Posterior vena cava (tissue), 2 donors: ENCODE results near the gene ITGAE. TPM values are rescaled to one million over a fixed set of nuclear protein-coding genes. Genes with fewer than 3 reads are reported as not detected.

Source experiments
- DNase-seq: peaks from one replicate; pipeline ENCODE4 v3.0.0-alpha.2; 2020; ENCODE audit warnings: low spot score
- intact Hi-C, 2 donors: fragments of 100-400 bp; cut with DNase I; formaldehyde crosslinking; loops; one replicate each; pipeline versions ENCODE4 v1.14.1 to v1.14.2; 2022 to 2023
- total RNA-seq, 2 donors: library from RNA; stranded (reverse); fragmentation: NEBNext Ultra II Directional; extraction: Animal tissue kit (Norgen Biotek cat#: 25700); gene quantifications; one replicate each; pipeline ENCODE4 v1.2.1, GENCODE V29; 2021
- donor health status: DM: yes; HTN: yes; CAD: no.
- donor health status: DM: yes; HTN: yes; CAD: no.

ITGAE gene
- total RNA-seq, 2 donors from 2014 or later: 18.2 to 25.6 TPM

DNA sequence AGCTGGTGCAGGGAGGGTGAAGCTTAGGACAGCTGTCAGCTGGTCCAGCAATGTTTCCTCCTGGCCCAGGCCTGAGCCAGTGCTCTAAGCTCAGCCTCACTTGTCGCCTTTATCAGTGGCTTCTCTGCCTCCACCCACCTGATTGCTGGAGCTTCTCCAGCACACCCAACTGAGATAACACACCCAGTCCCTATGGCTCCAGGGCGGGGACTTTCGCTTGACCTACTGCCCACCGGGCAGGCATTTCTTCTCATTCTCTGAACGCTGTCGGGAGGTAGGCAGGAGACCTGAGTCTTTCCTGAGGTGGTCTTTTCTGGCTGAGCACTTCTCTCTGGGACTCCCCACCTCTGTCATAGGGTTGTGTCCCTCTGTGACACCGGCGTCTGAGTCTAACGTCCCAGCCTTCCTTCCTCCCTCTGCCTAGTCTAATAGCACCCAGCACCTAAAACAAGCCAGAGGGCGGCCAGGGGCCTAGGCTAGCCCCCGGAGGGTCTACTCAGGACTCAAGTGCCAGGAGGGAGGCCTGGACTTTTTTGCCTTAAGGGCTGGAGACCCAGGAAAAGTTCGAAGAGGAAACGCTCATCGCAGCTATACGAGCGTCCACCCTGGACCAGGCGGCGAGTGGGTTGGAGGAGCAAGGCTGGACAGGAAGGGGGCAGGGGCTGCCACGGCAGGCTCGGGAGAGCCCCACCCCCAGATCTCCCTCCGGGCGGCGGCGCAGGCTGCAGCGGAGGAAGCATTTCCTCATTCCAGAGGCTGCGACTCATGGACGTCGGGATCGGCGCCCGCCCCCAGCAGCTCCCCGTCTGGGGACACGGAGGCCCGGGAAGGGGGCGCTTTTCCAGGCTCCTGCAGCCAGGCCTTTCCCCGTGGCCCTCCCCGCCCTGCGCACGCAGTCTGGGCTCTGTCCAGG is 133.4 kb downstream of the ITGAE start:
- intact Hi-C loops: no loop called here

DNA sequence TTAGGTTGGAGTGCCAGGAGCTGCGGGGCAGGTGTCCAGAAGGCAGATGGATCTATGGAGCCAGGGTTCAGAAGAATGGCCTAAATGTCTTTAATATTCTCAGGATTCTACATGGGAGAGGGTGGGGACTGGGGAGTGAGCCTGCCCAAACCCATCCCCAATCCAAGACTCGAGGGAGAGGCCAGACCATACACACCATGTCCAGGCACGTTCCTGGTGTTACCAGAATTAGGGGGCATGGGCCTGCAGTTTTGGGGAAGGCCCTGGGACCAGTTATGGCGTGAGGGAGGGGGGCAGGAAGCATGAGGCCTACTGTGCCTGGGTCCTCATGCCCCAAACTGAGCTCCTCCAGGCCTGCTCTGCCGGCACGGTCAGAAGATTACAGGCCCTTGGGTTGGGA is 134.5 kb downstream of the ITGAE start:
- intact Hi-C loops: no loop called here
- no peak for DNase-seq

More for the DNA sequence above, 133.4 kb downstream of the ITGAE start:
- DNase-seq: peak; percentile 97

DNA sequence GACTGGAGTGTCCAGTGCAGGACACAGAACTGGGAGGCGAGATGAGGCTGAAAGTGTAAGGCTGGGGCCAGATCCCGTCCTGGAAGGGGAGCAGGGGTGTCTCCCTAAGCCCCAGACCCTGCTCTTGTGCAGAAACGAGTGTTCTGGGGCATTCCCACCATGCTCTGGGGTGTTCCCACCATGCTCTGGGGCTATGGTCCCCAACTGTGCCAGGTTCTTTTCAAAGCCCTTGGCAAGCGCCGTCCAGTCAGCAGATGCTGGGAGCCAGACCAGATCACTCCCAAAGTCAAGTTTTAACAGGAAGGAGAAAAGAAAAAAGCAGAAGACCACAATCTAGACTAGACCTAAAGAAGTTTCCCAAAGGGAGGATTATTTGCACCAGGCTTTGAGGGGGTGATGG is 135.2 kb downstream of the ITGAE start:
- intact Hi-C loops: no loop called here
- peak; percentile 74 for DNase-seq

Other genes with a start within 250 kb of the ITGAE start
- 1 to 10 TPM; 1.5 to 2.7 TPM for gene TRPV3, start 243.4 kb downstream of the ITGAE start, total RNA-seq
- gene TRPV1, start 191.8 kb downstream of the ITGAE start, total RNA-seq: 1 to 10 TPM; 3.6 to 5.9 TPM
- gene SHPK, start 164.9 kb downstream of the ITGAE start, total RNA-seq: 10 to 100 TPM in 1 of 2 donors, 1 to 10 TPM in 1; 6.1 to 13.3 TPM
- gene CTNS, start 164.4 kb downstream of the ITGAE start, total RNA-seq: 10 to 100 TPM in 1 of 2 donors, 1 to 10 TPM in 1; 9.2 to 11.7 TPM
- gene TAX1BP3, start 132.6 kb downstream of the ITGAE start, total RNA-seq: 100 to 1,000 TPM; 106 to 126 TPM
- gene EMC6, start 132.4 kb downstream of the ITGAE start, total RNA-seq: 10 to 100 TPM; 23.7 to 24.7 TPM
- 1 to 10 TPM in 1 of 2 donors, under 1 TPM in 1; 0.93 to 2.0 TPM for gene P2RX5, start 105.0 kb downstream of the ITGAE start, total RNA-seq
- gene HASPIN, start 77.3 kb downstream of the ITGAE start, total RNA-seq: under 1 TPM in 1 of 2 donors, not detected in 1; 0.24 TPM
- 10 to 100 TPM; 22.3 to 22.8 TPM for gene NCBP3, start 45.1 kb upstream of the ITGAE start, total RNA-seq
- gene CAMKK1, start 91.9 kb upstream of the ITGAE start, total RNA-seq: 10 to 100 TPM in 1 of 2 donors, 1 to 10 TPM in 1; 7.1 to 11.8 TPM
- 100 to 1,000 TPM in 1 of 2 donors, 10 to 100 TPM in 1; 71.0 to 115 TPM for gene P2RX1, start 115.3 kb upstream of the ITGAE start, total RNA-seq
- gene ATP2A3, start 163.2 kb upstream of the ITGAE start, total RNA-seq: 10 to 100 TPM; 27.5 to 27.7 TPM